Left cardiac atrium (tissue), 2 donors: Measurements from ENCODE around the gene RASA4. TPM values are rescaled to one million over a fixed set of nuclear protein-coding genes. Genes with fewer than 3 reads are reported as not detected.

Experiments
- total RNA-seq, 2 donors: library from RNA; stranded (reverse); fragmentation: NEBNext Ultra II Directional; extraction: Animal tissue kit (Norgen Biotek cat#: 25700); gene quantifications; one replicate each; pipeline ENCODE4 v1.2.1, GENCODE V29; 2021
- donor health status: DM: no; HTN: yes; CAD: no; lungs with severe emphysema.
- donor health status: DM: yes; HTN: yes; CAD: no.

The RASA4 gene
- total RNA-seq, 2 donors from 2014 or later = 16.2 to 33.5 TPM

Other genes starting within 250 kb of the RASA4 start
- 10 to 100 TPM; 12.9 to 19.7 TPM for gene PRKRIP1, start 220.4 kb downstream of the RASA4 start, total RNA-seq
- 10 to 100 TPM in 1 of 2 donors, 1 to 10 TPM in 1; 6.0 to 12.1 TPM for gene ORAI2, start 183.2 kb downstream of the RASA4 start, total RNA-seq
- 1 to 10 TPM; 7.1 to 7.2 TPM for gene ALKBH4, start 151.9 kb downstream of the RASA4 start, total RNA-seq
- gene LRWD1, start 151.8 kb downstream of the RASA4 start, total RNA-seq = 10 to 100 TPM in 1 of 2 donors, 1 to 10 TPM in 1; 9.8 to 12.2 TPM
- gene POLR2J, start 137.8 kb downstream of the RASA4 start, total RNA-seq = 10 to 100 TPM; 42.9 to 52.7 TPM
- gene RASA4B, start 99.0 kb downstream of the RASA4 start, total RNA-seq = 10 to 100 TPM in 1 of 2 donors, 1 to 10 TPM in 1; 3.2 to 14.3 TPM
- 1 to 10 TPM; 2.9 to 3.1 TPM for gene UPK3BL2, start 73.1 kb downstream of the RASA4 start, total RNA-seq
- not detected for gene SPDYE2, start 65.5 kb downstream of the RASA4 start, total RNA-seq
- 10 to 100 TPM in 1 of 2 donors, 1 to 10 TPM in 1; 9.2 to 14.6 TPM for gene POLR2J3, start 44.2 kb downstream of the RASA4 start, total RNA-seq
- gene UPK3BL1, start 26.0 kb upstream of the RASA4 start, total RNA-seq = 10 to 100 TPM in 1 of 2 donors, 1 to 10 TPM in 1; 8.3 to 19.2 TPM
- not detected for gene SPDYE2B, start 33.6 kb upstream of the RASA4 start, total RNA-seq
- gene POLR2J2, start 54.9 kb upstream of the RASA4 start, total RNA-seq = 1 to 10 TPM; 1.9 to 4.2 TPM
- gene FAM185A, start 132.2 kb upstream of the RASA4 start, total RNA-seq = 1 to 10 TPM; 4.4 to 4.5 TPM